Anterior cingulate cortex (tissue), 58 donors: ENCODE results near the gene SLC35E2B.
A peak's percentile ranks its signal among the peaks of the same experiment; 100 is the strongest.
"Not testable (repeated sequence)": the region's sequence is repeated elsewhere in the genome, so short reads cannot be mapped to it uniquely, and the experiment has no call there.

ENCODE experiments used
- DNase-seq, 58 donors: peaks; one replicate each; lab custom pipeline; 2025; lab: John Stamatoyannopoulos, UW

The SLC35E2B gene

GRCh38 chr1:1704284-1704957 is 11.8 kb upstream of the SLC35E2B start:
- not testable (repeated sequence) for DNase-seq

- no peak for DNase-seq
These were observed 11.2 kb upstream of the SLC35E2B start for GRCh38 chr1:1703796-1704195.

DNA sequence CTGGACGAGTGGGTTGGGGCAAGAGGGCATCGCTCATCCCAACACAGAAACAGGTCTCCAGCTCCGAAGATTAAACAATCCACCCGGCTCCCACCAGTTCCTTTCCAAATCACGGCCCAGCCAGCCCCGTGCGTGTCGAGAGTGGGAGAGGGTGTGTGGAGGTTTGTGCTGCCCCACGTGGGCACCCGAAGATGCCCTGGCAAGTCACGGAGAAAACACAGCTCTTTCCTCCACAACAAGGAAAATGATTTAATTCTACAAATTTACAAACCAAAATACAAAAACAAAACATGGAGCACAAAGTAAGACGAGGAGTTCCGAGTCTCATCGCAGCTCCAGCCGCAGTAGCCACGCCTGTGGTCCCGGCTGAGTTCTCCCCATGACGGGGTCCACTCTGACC is 9.9 kb upstream of the SLC35E2B start:
- not testable (repeated sequence) for DNase-seq

DNA sequence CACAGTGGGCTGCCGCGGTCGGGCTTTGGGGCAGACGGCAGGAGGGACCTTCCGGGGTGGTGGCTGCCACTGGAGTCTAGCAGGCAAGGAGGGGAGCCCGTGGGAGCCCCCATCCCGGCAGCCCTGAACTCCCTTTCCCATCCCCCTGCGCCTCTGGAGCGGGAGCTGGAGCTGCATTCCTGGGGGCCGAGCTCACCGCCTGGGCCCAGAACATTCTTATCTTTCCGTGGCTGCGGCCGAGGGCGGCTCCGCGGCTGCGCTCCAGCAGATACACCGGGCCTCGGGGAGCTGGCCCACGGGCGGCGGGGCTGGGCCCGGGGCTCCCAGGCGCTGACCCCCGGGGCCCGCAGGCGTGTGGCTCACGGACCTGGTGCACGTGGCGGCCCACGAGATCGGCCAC is 8.0 kb upstream of the SLC35E2B start:
- DNase-seq: not testable (repeated sequence)

- not testable (repeated sequence) for DNase-seq
These were observed 7.5 kb upstream of the SLC35E2B start for GRCh38 chr1:1700067-1700466.

- DNase-seq: not testable (repeated sequence)
These were observed 6.5 kb upstream of the SLC35E2B start for GRCh38 chr1:1699061-1699460.

GRCh38 chr1:1697358-1698183 is 5.0 kb upstream of the SLC35E2B start:
- DNase-seq: not testable (repeated sequence)

DNA sequence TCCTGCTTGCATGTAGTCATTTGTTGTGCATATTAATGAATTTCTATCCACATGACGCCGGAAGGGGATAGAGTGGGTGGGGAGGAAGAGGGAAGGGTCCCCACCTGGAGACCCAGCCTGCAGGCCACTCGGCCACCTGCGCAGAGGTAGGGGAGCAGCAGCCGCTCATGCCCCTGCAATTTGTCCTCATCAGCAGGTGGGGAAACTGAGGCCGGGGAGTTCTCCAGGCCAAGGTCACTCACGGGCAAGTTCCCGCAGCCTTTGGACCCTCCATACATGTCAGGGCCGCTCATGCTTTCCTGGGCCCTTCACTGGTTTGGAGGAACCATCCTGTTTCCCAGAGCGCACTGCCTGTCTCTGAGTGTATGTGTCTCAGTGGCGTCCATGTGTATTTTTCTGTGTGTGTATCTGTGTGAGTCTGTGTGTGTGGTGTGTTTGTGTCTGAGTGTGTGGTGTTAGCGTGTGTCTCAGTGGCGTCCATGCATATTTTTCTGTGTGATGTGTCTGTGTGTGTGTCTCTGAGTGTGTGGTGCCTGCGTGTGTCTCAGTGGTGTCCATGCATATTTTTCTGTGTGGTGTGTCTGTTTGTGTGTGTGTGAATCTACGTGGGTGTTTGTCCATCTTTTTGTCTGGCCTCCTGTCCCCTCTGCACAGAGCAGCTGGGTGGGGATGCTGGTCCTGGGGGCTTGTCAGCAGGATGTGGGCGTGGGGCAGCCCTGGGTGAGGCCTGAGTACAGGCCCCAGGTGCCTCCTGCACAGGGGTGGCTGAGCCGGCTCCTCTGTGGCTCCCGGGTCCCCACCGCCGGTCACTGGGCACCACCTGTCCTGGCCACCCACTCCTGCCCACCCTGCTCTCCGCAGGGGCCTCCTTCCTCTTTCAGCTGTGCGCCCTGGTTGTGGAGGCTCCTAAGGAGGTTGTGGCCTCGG is 4.1 kb upstream of the SLC35E2B start:
- not testable (repeated sequence) for DNase-seq

DNA sequence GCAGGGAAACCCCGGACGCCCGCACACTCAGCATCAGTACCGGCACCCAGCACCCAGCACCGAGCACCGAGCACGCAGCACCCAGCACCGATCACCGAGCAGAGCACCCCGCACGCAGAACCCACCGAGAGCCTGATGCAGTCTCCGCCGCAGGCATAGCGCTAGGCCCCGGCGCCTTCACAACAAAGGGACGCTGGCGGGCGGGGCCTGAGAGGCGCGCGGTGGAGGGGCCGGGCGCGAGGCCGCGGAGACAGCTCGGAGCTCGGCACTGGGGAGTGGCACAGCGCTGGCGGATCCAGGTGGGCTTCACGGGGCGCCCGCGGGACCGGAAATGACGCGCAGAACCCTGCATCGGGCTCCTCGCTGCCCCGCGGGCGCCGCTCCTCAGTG is 276 bp downstream of the SLC35E2B start:
- DNase-seq: peak in 28 of 58 donors; percentile 13 to 90 (median 78)

- not testable (repeated sequence) for DNase-seq
These were observed 1.2 kb downstream of the SLC35E2B start for GRCh38 chr1:1691443-1691842.

DNA sequence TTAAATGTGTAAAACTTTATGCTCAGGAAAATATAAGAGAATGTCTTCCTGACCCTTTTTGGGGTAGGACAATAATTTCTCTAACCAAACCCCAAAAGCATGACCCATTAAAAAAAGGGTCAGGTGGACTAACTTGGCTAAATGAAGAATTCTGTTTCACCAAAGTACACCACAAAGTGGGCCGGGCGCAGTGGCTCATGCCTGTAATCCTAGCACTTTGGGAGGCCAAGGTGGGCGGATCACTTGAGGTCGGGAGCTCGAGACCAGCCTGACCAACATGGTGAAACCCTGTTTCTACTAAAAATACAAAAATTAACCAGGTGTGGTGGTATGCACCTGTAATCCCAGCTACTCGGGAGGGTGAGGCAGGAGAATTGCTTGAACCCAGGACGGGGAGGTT is 3.1 kb downstream of the SLC35E2B start:
- DNase-seq: not testable (repeated sequence)

- DNase-seq: no peak
These were observed 4.7 kb downstream of the SLC35E2B start for GRCh38 chr1:1687846-1688245.

DNA sequence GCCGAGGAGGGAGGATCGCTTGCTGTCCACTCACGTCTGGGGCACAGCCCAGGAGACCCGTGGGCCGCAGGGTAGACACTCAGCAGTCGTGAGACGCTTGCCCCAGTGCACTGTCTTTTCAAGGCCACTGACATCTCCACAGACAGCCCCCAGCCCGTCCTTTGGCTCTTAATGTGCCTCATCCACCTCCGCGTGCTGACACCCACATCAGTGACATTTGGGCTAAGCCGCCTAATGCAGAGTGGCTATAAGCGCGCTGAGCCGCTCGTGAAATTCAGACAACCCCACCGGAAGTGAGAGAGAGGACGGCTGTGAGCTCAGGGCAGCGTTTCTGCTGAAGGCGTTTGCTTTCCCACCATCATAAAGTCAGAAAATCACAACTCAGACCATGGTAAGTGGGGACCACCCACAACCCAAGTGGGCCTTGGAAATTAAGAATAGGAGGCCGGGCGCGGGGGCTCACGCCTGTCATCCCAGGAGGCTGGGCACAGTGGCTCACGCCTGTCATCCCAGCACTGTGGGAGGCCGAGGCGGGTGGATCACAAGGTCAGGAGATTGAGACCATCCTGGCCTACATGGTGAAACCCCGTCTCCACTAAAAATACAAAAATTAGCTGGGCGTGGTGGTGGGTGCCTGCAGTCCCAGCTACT is 8.4 kb downstream of the SLC35E2B start:
- peak in 1 of 58 donors; percentile 9 for DNase-seq

DNA sequence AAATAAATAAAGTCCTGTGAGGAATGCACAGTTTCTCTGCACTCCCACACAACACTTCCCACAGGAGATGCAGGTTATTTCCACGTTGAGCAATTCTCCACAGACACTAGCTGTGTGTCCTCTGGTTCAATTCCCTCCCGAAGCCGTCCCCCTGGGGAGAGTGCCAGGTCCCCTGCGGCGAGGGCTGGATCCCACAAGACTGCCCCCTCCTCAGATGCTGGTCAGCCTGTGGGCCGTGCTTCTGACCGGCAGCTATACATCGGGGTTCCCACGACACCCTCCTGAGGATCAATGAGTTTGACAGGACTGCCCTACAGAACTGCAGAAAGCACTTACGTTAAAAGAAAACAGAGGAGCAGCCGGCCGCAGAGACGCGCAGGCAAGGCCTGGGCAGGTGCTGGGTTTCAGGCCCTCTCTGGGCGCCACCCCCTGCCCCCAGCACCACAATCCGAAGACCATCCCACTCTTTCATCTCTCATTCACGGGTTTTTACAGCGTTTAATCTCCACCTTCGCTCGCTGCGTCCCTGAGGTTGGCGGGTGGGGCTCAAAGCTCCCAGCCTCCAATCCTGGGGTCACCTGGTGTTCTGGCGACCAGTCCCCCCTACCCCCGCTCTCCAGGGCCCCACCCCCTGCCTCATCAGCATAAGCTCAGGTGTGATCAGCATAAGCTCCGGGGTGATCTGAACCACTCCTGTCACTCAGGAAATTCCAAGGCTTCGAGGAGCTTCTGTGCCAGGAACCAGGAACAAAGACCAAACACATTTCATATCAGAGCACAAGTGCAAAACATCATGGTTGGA is 9.3 kb downstream of the SLC35E2B start:
- DNase-seq: no peak

- peak in 1 of 58 donors; percentile 20 for DNase-seq
These were observed 11.7 kb downstream of the SLC35E2B start for GRCh38 chr1:1680912-1681273.

- no peak for DNase-seq
These were observed 12.3 kb downstream of the SLC35E2B start for GRCh38 chr1:1680031-1680911.

DNA sequence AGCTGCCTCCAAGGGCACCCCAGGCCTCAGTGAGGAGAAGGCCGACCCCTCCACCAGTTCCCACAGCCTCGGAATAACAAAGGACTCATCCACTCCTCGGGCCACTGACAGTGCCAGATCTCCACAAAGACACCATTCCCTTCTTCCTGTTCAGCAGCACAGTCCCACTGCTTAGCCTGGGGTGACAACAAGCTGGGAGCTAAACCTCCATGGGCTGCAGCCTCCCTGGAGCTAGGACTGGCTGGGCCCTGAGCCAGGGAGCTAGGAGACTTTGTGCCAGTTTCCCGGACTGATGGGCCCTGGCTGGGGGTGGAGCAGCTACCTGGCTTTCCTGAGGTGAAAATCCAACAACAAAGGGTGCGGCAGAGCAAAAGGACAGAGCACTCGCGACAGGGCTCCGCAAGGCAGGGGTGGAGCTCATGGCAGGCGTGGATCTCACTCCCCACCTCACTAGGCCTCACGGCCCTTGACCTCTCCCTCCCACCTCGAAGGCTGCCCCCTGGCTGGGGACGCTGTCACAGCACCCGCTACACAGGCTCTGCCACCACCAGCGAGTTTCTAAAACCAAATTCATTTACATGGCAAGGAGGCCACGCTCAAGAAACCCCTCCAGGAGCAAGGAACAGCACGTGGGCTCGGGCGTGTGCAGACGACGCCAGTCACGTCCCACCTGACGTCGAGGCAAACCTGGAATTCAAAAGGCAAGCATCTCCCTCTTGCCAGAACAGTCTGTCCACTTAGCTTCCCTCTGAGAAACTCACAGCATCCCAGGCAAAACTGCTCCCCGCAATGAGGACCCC is 13.8 kb downstream of the SLC35E2B start:
- no peak for DNase-seq
